HG03432 (cell line): Measurements from ENCODE around the gene CDK5RAP1.
"Not testable (repeated sequence)": the region's sequence is repeated elsewhere in the genome, so short reads cannot be mapped to it uniquely, and the experiment has no call there.

Experiments
- ATAC-seq: cut with Tn5 transposase; IDR thresholded peaks from one replicate; pipeline ENCODE4 v1.9.1; 2021; ENCODE audit warnings: mild to moderate bottlenecking, moderate library complexity; ENCODE audit not compliant: unreplicated experiment

CDK5RAP1 gene

DNA sequence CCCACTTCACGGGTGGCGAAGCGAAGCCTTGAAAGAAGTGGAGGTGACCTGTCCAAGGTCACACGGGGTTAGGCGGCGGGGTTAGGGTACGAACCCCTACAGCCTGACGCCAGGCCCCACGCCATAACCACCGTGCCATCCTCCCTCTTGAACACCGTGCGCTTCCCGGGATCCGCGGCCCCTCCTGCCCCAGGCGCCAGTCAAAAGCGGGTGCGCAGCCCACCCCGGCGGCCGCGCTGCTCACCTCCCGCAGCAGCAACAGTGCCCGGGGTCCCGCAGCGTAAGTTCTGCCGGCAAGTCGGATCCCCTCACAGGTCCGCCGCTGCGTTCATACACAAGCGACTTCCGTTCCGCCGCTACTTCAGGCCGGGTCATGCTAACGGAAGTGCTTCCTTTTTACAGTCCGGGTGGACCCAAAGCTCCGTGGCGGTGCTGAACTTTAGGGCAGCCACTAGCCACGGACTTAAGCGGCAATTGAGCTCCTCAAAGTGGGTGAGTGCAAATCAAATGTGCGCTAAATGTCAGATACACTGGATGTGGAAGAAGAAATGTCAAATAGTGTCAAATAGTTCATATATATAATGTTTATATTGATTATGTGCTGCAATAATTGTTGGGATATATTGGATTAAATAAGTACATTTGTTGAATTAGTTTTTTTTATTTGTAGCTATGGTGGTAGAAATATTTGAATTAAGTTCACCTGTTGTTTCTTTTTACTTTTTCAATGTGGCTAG, at the start of gene CDK5RAP1:
Gene CDK5RAP1 (minus strand): TSS at position 336 of the 737 bp plus-strand sequence. CDS start 4,455 bp downstream, outside the sequence.
- ATAC-seq, result peak; percentile 82

DNA sequence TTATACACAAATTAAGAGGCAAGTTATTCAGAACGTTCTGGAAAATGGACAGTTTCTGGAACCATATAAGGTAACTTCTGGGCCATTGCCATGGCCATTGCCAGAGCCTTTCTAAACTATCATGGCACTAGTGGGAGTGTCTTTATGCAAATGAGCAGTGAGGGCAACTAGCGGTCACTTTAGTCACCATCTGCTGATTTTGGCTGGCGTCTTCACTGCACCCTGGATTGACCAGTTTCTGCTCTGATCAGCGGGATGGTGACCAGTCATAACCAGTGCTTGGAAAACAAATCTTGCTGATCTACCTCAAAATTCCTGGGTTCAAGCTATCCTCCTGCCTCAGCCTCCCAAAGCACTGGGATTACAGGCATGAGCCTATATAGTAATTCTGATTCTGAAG, 49.5 kb upstream of the CDK5RAP1 start:
- ATAC-seq, result no peak

- no peak for ATAC-seq
These were observed 44.7 kb upstream of the CDK5RAP1 start for GRCh38 chr20:33445881-33446625.

DNA sequence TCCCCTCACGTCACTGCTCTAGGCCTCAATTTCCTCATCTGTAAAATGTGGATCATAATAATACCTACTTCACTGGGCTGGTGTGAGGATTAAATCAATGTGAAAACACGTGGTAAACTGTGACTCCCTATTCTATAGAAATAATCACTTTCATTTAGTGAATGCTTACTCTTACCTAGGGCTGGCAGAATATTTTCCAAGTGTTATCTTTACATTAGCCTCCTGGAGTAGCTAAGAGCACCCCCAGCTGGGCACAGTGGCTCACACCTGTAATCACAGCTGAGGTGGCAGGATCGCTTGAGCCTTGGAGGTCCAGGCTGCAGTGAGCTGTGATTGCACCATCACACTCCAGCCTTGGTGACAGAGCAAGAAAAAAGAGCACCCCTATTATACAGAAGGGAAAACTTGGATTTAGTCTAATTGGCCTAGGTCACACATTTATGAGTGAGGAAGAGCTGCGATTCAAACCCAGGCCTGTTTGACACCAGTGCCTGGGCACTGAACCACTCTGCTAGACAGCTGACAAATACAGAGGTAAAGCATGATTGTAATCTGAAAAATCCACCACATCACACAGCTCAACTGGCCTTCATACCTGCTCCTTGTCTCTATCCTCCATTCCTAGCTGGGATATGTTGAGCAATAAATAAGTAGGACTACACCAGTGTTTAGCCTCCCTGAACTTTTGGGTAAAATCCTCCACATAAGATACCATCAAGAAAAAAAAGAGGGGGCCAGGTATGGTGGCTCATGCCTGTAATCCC, 43.7 kb upstream of the CDK5RAP1 start:
- no peak for ATAC-seq

GRCh38 chr20:33443512-33444239, 42.4 kb upstream of the CDK5RAP1 start, which contains the start of gene SNTA1:
SNTA1 (minus strand) TSS chr20:33443763; CDS start chr20:33443620, 143 bp downstream.
- ATAC-seq, result peak; percentile 75

- ATAC-seq, result peak; percentile 11
These were observed 41.7 kb upstream of the CDK5RAP1 start for GRCh38 chr20:33443006-33443511.

DNA sequence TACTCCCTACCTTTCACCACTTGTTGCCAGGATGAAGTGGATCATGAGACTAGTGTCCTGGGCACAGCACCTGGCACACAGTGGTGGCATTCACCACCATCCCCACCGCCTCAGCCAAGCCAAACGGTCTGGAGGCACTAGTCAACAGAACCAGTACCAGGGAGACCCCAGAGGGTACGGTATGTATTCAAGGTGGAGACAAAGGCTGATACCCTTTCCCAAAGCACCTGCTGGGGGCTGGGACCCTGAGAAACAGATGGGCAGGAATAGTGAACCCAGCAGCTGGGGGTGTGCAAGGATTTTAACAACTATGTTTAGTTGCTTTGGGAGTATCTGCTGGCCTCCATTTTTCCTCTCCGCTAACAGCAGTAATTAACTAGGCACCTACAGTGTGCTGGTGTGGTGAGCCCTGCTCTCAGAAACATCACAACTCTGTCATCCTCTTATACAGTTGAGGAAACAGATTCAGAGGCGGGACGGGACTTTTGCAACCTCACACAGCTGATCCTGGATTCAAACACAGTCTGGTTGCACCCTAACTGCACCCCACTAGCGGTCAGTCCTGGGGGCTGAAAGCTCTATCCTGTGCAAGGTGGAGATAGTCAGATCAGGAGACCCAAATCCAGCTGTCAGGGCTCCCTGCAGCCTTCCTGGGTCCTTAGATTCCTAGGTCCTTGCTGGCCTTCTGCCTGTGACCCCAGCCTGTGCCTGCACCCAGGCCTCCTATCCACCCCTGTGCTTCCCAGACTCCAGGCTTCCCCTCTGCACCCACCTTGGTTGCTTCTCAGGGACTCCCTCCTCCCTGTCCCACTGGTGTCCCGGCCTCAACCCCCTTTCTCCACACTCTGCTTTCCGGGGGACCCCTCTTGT, 41.1 kb upstream of the CDK5RAP1 start:
- ATAC-seq, result no peak

- no peak for ATAC-seq
These were observed 40.0 kb upstream of the CDK5RAP1 start for GRCh38 chr20:33441142-33441955.

DNA sequence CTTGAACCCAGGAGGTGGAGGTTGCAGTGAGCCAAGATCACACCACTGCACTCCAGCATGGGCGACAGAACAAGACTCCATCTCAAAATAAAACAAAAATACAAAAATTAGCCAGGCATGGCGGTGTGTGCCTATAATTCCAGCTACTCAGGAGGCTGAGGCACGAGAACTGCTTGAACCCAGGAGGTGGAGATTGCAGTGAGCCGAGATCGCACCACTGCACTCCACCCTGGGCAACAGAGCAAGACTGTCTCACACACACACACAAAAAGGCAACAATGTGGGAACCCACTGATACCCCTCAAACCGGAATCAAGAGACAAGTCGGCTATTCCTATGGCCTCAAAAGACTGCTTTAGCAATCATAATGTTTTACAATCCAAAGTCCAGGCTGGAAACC, 39.2 kb upstream of the CDK5RAP1 start:
- not testable (repeated sequence) for ATAC-seq

GRCh38 chr20:33438481-33438880, 37.2 kb upstream of the CDK5RAP1 start:
- ATAC-seq, result no peak

DNA sequence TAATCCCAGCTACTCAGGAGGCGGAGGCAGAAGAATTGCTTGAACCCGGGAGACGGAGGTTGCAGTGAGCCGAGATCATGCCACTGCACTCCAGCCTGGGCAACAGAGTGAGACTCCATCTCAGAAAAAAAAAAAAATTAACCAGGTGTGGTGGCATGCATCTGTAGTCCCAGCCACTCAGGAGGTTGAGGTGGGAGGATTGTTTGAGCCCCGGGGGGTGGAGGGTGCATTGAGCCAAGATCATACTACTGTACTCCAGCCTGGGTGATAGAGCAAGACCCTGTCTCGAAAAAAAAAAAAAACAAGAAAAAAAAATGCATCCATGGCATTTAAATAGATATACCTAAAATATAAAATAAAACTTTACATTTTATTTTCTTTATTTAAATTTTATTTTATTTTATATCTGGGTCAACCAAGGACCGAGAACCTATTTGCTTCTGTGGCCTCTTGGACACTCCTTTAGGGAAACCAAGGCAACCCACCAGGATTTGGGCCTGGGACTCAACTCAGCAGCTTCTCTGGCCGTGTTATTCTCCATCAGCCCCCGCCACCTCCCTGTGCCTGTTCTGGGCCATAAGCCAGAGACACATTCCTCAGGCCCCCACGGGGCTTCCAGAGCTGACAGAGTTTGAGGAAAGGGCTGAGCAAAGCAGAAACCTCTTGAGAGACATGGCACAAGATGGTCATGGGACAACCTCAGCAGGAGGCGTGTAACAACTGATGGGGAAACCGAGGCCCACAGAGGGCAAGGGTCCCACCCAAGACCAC, 36.0 kb upstream of the CDK5RAP1 start:
- ATAC-seq, result no peak

- ATAC-seq, result no peak
These were observed 33.1 kb upstream of the CDK5RAP1 start for GRCh38 chr20:33434434-33434833.

GRCh38 chr20:33433465-33434234, 32.3 kb upstream of the CDK5RAP1 start:
- no peak for ATAC-seq

- no peak for ATAC-seq
These were observed 30.6 kb upstream of the CDK5RAP1 start for GRCh38 chr20:33431797-33432381.

DNA sequence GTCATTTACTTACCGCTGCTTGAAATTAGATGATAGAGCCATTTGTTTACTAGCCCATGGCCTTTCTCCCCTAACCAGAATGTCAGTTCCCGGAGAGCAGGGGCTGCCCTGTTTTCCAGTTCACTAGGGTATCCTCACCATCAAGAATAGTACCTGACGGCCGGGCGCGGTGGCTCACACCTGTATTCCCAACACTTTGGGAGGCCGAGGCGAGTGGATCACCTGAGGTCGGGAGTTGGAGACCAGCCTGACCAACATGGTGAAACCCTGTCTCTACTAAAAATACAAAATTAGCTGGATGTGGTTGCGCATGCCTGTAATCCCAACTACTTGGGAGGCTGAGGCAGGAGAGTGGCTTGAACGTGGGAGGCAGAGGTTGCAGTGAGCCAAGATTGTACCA, 22.6 kb upstream of the CDK5RAP1 start:
- ATAC-seq, result not testable (repeated sequence)

- ATAC-seq, result no peak
These were observed 22.0 kb upstream of the CDK5RAP1 start for GRCh38 chr20:33423141-33423834.
